Activated B cell treated with CpG ODN at 0.5 μM for 24 hours (primary cell): ENCODE measurements around the gene EIF4EBP3. TPM values are rescaled to one million over a fixed set of nuclear protein-coding genes. Genes with fewer than 3 reads are reported as not detected.

ENCODE experiments used
- ATAC-seq: fragments of 200-7000 bp; cut with Tn5 transposase; one replicate; pipeline ENCODE4 v1.10.0; 2021; ENCODE audit warnings: low read depth, mild to moderate bottlenecking, moderate library complexity
- CTCF ChIA-PET: fragments of 350-600 bp; sonication (Branson Sonifier 250); formaldehyde crosslinking; loops from one replicate; lab custom pipeline; 2021; ENCODE audit warnings: antibody characterized with exemption; lab: Charles Lee
- POLR2A ChIA-PET: fragments of 350-600 bp; sonication (Branson Sonifier 250); formaldehyde crosslinking; loops from one replicate; lab custom pipeline; 2021; ENCODE audit warnings: antibody characterized with exemption; lab: Charles Lee
- DNase-seq: peaks from one replicate; pipeline ENCODE4 v3.0.0; 2022
- H3K27ac Mint-ChIP-seq: one replicate; pipeline ENCODE4 v1.8.0; 2020; ENCODE audit warnings: mixed read lengths
- H3K27me3 Mint-ChIP-seq: one replicate; pipeline ENCODE4 v1.8.0; 2021; ENCODE audit warnings: mixed read lengths
- H3K36me3 Mint-ChIP-seq: one replicate; pipeline ENCODE4 v1.8.0; 2021; ENCODE audit warnings: low read depth, mixed read lengths
- H3K4me1 Mint-ChIP-seq: one replicate; pipeline ENCODE4 v1.8.0; 2021; ENCODE audit warnings: mixed read lengths
- H3K4me3 Mint-ChIP-seq: one replicate; pipeline ENCODE4 v1.8.0; 2020; ENCODE audit warnings: mild to moderate bottlenecking, mixed read lengths
- H3K9me3 Mint-ChIP-seq: one replicate; pipeline ENCODE4 v1.8.0; 2020; ENCODE audit warnings: mixed read lengths
- CTCF ChIP-seq: fragments of 200-600 bp; IDR thresholded peaks from one replicate; pipeline ENCODE4 v1.8.0; 2022; ENCODE audit warnings: antibody characterized with exemption, mild to moderate bottlenecking
- intact Hi-C: fragments of 100-400 bp; cut with micrococcal nuclease; formaldehyde crosslinking; loops from one replicate; pipeline ENCODE4 v1.15.1; 2024
- total RNA-seq: library from RNA; stranded (reverse); gene quantifications from 2 replicates; pipeline ENCODE4 v1.2.3, GENCODE V29; 2022

The EIF4EBP3 gene
- total RNA-seq, 1 donor from 2014 or later: 14.4 TPM

GRCh38 chr5:140570058-140570457, 22.6 kb downstream of the EIF4EBP3 start:
- no peaks in the 10 kb centered on the region for H3K9me3 Mint-ChIP-seq
- peaks cover 31% of the 10 kb centered on the region for H3K36me3 Mint-ChIP-seq
- TF ChIP-seq CTCF: no peak
- ATAC-seq (no peak), DNase-seq (no peak)
- CTCF ChIA-PET: interaction anchor here (0.7 kb wide), 1 partner anchor 23 kb away, joined by 3 read pairs; the partner anchor contains the start of gene EIF4EBP3
- no peaks in the 10 kb centered on the region for H3K27me3 Mint-ChIP-seq
- intact Hi-C loops: no loop called here
- no peak overlapping the region for H3K4me3 Mint-ChIP-seq
- H3K27ac Mint-ChIP-seq: peak overlapping the region; percentile 46
- peaks cover 42% of the 10 kb centered on the region for H3K4me1 Mint-ChIP-seq
- POLR2A ChIA-PET: interaction anchor here (1.4 kb wide), 1 partner anchor 169 kb away, joined by 4 read pairs; no protein-coding TSS in a partner anchor

- ChIA-PET POLR2A (no interaction called here), CTCF (no interaction called here)
- ATAC-seq (no peak), DNase-seq (no peak)
- no peak overlapping the region for H3K4me3 Mint-ChIP-seq
- H3K27me3 Mint-ChIP-seq: no peaks in the 10 kb centered on the region
- H3K4me1 Mint-ChIP-seq: peaks cover 38% of the 10 kb centered on the region
- peaks cover 29% of the 10 kb centered on the region for H3K36me3 Mint-ChIP-seq
- H3K27ac Mint-ChIP-seq: no peak overlapping the region
- H3K9me3 Mint-ChIP-seq: no peaks in the 10 kb centered on the region
- intact Hi-C loops: no loop called here
- no peak for TF ChIP-seq CTCF
Measured at GRCh38 chr5:140570488-140570887, 23.0 kb downstream of the EIF4EBP3 start.

GRCh38 chr5:140571105-140571504, 23.6 kb downstream of the EIF4EBP3 start:
- intact Hi-C loops: no loop called here
- DNase-seq (no peak), ATAC-seq (no peak)
- Mint-ChIP-seq H3K27me3 (no peaks in the 10 kb centered on the region), H3K9me3 (no peaks in the 10 kb centered on the region), H3K36me3 (peaks cover 26% of the 10 kb centered on the region), H3K27ac (no peak overlapping the region), H3K4me1 (peaks cover 32% of the 10 kb centered on the region), H3K4me3 (no peak overlapping the region)
- no peak for TF ChIP-seq CTCF
- ChIA-PET POLR2A (no interaction called here), CTCF (no interaction called here)

GRCh38 chr5:140573683-140574082, 26.2 kb downstream of the EIF4EBP3 start:
- TF ChIP-seq CTCF: no peak
- peaks cover 18% of the 10 kb centered on the region for H3K4me1 Mint-ChIP-seq
- intact Hi-C loops: no loop called here
- no peak overlapping the region for H3K4me3 Mint-ChIP-seq
- H3K27ac Mint-ChIP-seq: no peak overlapping the region
- H3K27me3 Mint-ChIP-seq: no peaks in the 10 kb centered on the region
- ATAC-seq (no peak), DNase-seq (no peak)
- ChIA-PET POLR2A (no interaction called here), CTCF (no interaction called here)
- H3K9me3 Mint-ChIP-seq: no peaks in the 10 kb centered on the region
- H3K36me3 Mint-ChIP-seq: peaks cover 7% of the 10 kb centered on the region

GRCh38 chr5:140574165-140574564, 26.7 kb downstream of the EIF4EBP3 start:
- no peak overlapping the region for H3K4me3 Mint-ChIP-seq
- TF ChIP-seq CTCF: no peak
- H3K36me3 Mint-ChIP-seq: peaks cover 6% of the 10 kb centered on the region
- CTCF ChIA-PET: no interaction called here
- no peaks in the 10 kb centered on the region for H3K27me3 Mint-ChIP-seq
- no peak overlapping the region for H3K27ac Mint-ChIP-seq
- no peak for DNase-seq
- POLR2A ChIA-PET: interaction anchor here (0.9 kb wide), 1 partner anchor 41 kb away, joined by 3 read pairs; no protein-coding TSS in a partner anchor
- H3K9me3 Mint-ChIP-seq: no peaks in the 10 kb centered on the region
- peaks cover 13% of the 10 kb centered on the region for H3K4me1 Mint-ChIP-seq
- no peak for ATAC-seq
- intact Hi-C loops: no loop called here
